CD1c-positive myeloid dendritic cell (primary cell): ENCODE measurements around the gene ATRNL1.
"Not testable (repeated sequence)": the region's sequence is repeated elsewhere in the genome, so short reads cannot be mapped to it uniquely, and the experiment has no call there.

Source experiments
- DNase-seq: peaks from one replicate; pipeline ENCODE4 v3.0.0-alpha.2; 2016; ENCODE audit errors: extremely low spot score

Gene ATRNL1

GRCh38 chr10:115606741-115607140 is 513.6 kb downstream of the ATRNL1 start:
- DNase-seq = no peak

DNA sequence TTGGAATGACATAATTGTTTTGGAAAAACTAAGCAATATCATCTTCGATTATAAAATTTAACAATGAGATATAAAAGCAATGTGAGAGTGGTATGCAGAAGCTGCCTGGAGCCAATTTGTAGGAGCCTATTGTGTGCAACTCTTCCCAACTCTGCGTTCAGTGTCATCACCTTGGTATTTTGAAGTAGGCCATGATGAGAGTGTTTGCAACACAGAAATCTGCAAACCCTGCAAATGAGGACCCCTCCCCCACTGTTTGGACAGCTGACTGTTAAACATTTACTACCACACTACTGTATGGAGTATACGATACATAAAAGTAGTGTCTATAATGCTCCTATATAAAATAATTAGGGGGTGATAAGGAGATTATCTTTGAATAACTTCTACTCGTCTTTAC is 531.3 kb downstream of the ATRNL1 start:
- DNase-seq = no peak

GRCh38 chr10:115628616-115629015 is 535.5 kb downstream of the ATRNL1 start:
- DNase-seq = no peak

DNA sequence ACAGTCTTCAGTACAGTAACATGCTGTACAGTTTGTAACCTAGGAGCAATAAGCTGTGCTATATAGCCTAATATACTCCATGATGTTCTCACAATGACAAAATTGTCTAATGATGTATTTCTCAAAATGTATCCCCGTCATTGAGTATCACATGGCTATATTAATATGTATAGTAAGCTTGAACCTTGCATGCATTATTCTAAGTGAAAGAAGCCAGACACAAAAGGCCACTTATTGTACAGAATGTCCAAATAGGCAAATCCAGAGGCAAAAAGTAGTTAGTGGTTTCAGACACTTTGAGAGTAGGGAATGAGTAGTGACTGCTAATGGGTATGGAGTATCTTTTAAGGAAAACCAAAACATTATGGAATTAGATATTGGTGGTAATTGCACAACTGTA is 545.1 kb downstream of the ATRNL1 start:
- no peak for DNase-seq

- no peak for DNase-seq
These were observed 556.1 kb downstream of the ATRNL1 start for GRCh38 chr10:115649217-115649616.

- DNase-seq = no peak
These were observed 560.3 kb downstream of the ATRNL1 start for GRCh38 chr10:115653473-115653872.

GRCh38 chr10:115654961-115655360 is 561.8 kb downstream of the ATRNL1 start:
- no peak for DNase-seq

DNA sequence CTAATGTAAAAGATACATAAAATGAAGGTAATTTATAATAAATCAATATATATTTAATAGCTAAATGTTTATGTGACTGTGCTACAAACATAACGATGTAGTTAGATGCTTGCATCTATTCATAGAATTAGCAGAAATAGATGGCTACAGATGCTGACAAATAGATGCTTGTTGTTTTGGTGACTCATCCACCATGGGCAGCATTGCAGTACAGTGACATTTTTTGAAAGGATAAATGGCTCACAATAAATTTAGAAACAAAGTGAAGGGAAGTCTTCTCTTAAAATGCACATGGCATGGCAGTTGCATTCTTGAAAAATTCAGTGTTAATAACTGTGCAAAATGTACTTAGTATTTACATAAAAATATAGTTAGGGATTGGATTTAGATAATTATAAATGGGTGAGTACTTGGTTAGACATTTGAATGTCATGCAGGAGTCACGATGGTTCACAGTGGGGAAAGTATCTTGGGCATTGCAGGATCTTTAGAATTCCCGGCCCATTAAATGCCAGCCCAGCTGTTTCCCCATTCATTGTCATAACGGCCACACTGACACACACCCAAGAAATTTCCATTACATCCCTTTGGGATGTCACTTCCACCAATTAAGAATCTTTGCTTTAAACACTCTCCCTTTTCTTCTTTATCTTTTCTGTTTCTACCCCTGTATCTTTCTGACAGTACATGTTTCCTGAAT is 564.1 kb downstream of the ATRNL1 start:
- no peak for DNase-seq

- DNase-seq = no peak
These were observed 566.5 kb downstream of the ATRNL1 start for GRCh38 chr10:115659616-115660015.

- DNase-seq = no peak
These were observed 567.2 kb downstream of the ATRNL1 start for GRCh38 chr10:115660391-115660790.

GRCh38 chr10:115662422-115662821 is 569.3 kb downstream of the ATRNL1 start:
- DNase-seq = no peak

DNA sequence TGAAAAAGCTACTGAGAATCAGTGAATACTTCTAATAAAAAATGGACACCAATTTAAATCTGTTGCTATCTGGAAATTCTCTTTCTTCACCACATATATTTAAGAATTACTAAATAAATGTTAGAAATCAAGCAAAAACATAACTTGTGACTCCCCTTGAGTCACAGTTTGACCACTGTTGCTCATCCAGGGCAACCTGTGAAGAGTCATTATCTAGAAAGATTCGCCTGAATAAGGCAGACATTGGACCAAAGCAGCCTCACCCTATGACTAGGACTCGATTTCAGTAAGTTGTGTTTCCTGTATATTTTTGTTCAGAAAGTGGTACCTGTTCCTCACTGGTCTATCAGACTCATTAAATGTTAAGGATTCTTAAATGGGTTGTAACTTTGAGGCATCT is 572.4 kb downstream of the ATRNL1 start:
- DNase-seq = no peak

GRCh38 chr10:115674496-115674895 is 581.3 kb downstream of the ATRNL1 start:
- DNase-seq = no peak

GRCh38 chr10:115696747-115697146 is 603.6 kb downstream of the ATRNL1 start:
- no peak for DNase-seq

- DNase-seq = no peak
These were observed 612.9 kb downstream of the ATRNL1 start for GRCh38 chr10:115706026-115706425.

GRCh38 chr10:115706488-115707076 is 613.4 kb downstream of the ATRNL1 start:
- DNase-seq = no peak

GRCh38 chr10:115710136-115710535 is 617.0 kb downstream of the ATRNL1 start:
- no peak for DNase-seq

DNA sequence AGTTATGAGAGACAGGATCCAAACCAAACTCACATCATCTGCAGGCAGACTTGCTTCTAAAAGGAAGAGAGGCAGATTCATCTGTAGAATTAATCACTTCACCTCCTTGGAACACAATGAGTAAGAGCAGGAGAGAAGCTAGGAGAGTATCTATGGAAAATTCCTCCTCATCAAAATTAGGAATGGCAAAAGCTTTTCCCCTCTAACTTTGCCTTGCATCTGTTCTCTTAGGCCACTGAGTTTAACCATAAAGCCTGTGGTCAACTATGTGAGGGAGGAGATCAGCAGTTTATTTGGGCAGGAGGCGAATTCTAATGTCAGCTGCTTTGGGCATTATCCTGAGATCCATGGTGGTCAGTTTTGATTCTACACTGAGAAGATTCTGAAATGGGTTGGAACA is 618.1 kb downstream of the ATRNL1 start:
- no peak for DNase-seq

DNA sequence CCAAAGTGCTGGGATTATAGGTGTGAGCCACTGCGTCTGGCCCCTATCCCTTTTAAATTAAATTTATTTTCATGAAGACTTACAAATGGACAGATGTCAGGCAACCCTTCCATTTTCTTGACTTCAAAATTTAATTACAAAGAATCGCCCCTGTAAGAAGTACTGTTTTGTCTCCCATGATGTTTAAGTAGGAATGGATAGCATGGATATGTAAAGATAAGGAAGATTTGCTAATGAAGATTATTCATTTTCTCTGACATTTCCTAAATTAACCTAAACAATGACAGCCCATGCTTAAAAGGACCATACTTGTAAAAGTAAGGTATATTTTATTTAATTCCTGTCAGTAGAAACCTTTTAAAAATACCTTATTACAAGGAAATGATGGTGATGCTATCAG is 627.0 kb downstream of the ATRNL1 start:
- no peak for DNase-seq

GRCh38 chr10:115727129-115727528 is 634.0 kb downstream of the ATRNL1 start:
- DNase-seq = no peak

- DNase-seq = no peak
These were observed 650.9 kb downstream of the ATRNL1 start for GRCh38 chr10:115744089-115744488.

GRCh38 chr10:115745943-115746342 is 652.8 kb downstream of the ATRNL1 start:
- DNase-seq = no peak

DNA sequence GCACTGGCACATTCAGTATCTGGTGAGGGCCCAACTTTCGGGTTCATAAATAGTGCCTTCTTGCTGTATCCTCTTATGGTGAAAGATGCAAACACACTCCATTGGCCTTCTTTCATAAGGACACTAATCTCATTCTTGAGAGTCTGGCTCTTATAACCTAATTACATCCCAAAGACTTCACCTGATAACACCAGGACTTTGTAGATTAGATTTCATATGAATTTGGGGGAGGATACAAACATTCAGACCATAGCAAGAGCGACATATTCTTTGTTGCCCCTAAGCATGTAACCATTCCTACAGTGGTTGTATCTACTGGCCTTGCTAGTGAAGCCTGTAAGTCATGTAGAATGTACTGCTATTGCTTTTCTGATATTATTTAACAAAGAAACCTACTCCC is 654.6 kb downstream of the ATRNL1 start:
- DNase-seq = no peak

- not testable (repeated sequence) for DNase-seq
These were observed 665.3 kb downstream of the ATRNL1 start for GRCh38 chr10:115758488-115758887.
